GM18519 (cell line): ENCODE measurements around the gene VEGFA.
A peak's percentile ranks its signal among the peaks of the same experiment; 100 is the strongest.

Source experiments
- ATAC-seq: cut with Tn5 transposase; IDR thresholded peaks from one replicate; pipeline ENCODE4 v1.9.1; 2021; ENCODE audit warnings: mild to moderate bottlenecking, moderate library complexity; ENCODE audit not compliant: unreplicated experiment, low FRiP score

VEGFA gene

DNA sequence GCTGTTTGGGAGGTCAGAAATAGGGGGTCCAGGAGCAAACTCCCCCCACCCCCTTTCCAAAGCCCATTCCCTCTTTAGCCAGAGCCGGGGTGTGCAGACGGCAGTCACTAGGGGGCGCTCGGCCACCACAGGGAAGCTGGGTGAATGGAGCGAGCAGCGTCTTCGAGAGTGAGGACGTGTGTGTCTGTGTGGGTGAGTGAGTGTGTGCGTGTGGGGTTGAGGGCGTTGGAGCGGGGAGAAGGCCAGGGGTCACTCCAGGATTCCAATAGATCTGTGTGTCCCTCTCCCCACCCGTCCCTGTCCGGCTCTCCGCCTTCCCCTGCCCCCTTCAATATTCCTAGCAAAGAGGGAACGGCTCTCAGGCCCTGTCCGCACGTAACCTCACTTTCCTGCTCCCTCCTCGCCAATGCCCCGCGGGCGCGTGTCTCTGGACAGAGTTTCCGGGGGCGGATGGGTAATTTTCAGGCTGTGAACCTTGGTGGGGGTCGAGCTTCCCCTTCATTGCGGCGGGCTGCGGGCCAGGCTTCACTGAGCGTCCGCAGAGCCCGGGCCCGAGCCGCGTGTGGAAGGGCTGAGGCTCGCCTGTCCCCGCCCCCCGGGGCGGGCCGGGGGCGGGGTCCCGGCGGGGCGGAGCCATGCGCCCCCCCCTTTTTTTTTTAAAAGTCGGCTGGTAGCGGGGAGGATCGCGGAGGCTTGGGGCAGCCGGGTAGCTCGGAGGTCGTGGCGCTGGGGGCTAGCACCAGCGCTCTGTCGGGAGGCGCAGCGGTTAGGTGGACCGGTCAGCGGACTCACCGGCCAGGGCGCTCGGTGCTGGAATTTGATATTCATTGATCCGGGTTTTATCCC is at the start of gene VEGFA:
TSS of gene VEGFA (plus strand) at position 686 of the 846 bp plus-strand sequence.
- ATAC-seq = no peak

DNA sequence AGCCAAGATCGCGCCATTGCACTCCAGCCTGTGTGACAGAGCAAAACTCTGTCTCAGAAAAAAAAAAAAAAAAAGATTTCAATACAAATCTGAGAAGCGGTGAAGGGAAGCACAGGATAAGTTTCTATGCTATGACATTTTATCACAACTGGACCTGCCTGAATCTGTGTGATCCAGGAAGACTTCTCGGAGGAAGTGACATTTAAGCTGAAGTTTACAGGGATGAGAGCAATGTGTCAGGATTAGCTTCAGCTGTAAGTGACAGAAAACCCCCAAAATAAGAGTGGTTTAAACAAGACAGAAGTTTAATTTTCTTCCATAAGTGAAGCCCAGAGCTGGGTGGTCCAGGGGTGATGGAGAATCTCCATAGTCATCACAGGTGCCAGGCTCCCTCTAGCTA is 49.0 kb upstream of the VEGFA start:
- ATAC-seq = no peak

DNA sequence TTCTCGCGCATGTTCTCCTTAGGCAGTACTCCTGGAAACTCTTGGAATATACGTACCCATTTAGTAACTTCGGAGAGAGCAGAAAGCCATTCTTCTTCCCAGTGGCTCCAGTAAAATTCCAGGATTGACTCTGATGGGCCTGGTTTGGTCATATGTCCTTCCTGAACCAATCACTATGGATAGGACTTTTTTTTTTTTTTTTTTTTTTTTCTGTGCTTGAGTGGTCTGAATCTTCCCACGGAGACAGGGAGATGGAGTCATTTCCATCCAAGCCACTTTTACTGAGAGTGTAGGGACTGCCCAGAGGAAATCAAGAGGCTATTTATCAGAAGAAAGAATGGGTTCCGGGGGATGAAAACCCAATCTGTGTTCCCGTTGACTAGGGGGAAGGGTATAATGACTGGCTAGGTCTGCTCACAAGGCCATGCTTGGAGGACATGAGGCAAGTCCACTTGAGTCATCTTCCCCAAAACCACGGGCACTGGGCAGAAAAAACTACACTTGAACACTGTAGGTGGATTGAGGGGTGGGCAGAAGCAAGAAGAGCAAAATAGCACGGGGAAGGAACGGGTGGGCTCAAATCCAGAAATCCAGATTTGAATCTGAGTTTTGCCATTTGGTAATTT is 47.0 kb upstream of the VEGFA start:
- ATAC-seq = no peak

DNA sequence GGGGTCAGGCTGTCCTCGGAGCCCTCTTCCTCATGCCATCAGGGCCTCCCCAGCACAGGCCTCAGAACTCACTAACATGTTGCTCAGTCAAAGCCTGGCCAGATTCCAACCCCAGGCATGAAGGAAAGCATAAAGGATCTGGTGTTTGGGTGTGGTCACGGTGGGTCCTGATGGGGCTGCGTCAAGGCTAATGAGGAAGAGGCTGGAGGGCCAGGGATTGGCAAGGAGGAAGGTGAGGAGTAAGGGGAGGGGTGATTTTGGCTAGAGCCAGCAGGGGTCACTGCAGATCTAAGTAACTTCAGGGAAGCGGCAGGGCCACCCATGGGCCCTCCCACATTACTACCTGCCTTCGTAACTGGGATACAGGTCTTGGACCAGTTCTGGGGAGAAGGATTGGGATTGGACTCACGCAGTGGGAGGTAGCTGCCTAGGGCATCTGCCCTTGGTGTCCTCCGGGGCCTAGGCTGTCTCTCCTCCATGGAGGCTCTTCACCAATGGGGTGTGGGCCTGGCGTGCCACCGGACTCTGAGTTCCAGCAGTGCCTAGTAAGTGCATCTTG is 46.2 kb upstream of the VEGFA start:
- no peak for ATAC-seq

DNA sequence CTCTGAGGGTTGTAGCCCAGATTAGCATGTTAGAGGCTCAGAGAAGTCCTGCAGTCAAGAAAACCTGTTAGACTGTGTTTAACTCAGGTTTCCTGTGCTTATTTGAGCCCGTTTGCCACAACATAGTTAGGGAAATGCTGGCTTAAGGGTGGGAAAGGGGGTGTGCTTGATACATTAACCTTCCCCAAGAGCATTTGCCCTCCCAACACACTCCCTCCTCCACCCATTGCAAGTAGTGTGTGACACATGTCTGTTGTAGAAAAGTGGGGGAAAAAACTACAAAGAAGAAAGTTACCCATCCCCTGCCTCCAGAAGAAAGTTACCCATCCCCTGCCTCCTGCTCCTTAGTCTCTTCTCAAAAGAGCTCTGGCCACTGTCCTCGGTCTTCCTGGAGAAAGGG is 45.7 kb upstream of the VEGFA start:
- no peak for ATAC-seq

DNA sequence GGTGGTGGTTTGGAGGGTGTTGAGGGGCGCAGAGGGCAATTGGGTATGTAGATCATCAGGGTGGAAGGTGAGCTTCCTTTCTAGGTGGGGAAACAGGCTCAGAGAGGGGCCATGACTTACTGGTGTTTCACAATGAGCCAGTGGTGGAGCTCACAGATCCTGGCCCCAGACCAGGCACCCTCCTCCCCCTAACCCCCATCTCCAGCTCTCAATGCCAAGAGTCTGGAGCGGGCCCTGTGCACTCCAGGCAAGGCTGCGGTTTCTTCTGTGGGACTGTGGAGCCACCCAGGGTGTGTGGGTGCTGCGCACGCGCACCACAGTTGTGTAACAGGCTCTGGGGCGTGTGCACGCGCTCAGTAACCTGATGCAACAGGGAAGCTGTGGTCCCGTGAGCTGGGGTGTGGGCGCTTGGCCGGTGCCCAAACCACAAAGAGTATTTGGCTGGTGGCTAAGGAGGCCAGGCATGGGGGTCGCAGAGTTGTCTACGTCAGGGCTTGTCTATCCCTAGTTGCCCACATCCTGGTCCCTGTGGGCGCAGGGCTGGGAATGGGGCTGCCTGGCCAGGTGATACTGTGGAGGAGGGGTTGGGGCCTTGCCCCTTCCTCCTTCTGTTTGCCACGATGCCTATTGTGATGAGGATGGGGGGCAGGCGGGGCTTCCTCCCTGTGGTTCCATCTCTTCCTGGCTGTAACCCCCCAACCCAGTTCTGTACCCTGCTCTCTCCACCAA is 44.9 kb upstream of the VEGFA start:
- peak; percentile 35 for ATAC-seq

DNA sequence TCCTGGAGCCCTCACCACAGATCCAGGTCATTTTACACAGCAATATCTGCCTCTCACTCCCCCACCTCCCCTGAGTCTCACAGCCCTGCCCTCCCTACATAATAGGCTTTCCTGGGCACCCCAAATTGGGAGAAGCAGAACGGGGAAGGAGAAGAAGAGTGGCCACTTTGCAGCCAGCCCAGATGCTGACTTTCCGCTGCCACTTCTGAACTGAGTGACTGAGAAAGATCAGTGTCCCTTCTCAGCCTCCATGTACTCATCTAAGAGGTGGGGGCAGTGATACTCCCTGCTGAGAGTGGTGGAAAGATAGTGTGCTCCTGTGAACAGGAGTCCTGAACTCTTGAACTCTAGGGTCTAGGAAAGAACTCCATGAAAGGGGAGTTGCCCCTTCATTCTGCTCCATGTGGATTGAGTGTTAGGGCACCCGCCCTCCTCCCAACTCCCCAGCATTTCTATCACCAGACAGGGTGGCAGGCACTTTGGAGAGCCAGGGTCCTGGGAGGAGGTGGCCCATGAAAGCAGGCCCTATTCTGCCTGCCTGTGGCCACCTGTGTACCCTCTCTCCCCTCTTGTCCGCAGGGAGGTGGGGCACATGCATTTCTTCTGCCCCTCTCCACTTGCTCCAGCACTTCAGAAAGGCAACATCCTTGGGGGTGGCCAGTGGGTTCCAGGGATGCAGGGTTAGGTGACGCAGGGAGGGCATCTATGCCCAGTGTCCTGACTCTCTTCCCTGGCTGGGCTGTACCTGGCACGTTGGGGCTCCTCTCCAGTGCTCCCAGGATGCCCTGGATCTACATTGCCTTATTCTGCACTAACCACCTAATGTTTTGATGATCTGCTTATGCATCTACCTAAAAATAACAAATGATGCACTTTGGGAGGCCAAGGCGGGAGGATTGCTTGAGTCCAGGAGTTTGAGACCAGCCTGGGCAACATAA is 44.1 kb upstream of the VEGFA start:
- ATAC-seq = no peak

DNA sequence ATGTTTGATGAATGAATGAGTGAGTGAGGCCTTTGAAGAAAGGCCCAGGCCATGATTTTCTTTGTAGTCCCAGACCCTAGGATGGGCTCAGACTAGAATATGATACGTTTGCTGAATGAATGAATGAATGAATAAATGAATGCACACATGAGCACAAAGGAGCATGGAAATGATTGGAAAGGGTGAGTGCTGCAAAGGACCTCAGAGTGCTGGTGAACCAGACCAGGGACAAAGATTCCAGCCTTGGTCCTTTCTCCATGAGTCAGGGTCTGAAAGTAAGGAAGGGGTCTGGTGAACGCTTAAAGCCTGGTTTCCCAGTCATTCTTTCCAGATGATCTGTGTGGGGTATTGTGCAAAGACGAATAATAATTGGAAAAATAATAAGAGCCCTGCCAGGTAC is 42.4 kb upstream of the VEGFA start:
- ATAC-seq = no peak

DNA sequence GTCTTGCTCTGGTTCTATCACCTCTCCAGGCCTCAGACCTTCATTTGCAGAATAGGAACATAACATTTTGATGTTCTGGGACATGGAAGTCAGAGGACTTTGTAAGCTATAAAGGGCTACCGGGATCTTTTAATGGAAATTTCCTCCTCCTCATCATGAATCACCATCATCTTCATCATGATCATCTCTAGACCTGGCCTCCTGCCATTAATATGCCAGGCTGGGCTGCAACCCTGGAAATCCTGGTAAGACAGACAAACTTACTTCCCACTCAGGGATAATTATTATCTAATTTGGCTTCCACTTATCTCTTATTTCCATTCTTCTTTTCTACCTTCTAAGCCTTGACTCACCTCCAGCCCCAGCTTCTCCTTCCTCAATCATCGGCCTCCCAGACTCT is 41.4 kb upstream of the VEGFA start:
- ATAC-seq = no peak

DNA sequence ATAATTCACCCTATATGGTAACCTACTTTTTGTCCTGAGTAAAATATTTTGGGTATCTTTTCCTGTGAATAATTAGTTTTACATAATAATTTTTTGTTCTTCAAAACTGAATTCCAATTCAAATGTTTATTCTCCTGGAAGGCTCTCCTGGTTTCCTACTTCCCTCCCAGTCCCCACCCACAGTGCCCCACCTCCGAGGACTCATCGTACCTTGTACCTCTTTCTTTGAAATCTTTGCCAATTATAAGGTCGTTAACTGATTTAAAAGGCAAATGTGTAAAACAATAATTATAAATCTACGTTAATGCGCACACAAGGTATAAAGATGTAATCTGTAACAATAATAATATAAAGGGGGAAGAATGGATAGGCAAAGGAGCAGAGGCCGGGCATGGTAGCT is 40.5 kb upstream of the VEGFA start:
- ATAC-seq = no peak

DNA sequence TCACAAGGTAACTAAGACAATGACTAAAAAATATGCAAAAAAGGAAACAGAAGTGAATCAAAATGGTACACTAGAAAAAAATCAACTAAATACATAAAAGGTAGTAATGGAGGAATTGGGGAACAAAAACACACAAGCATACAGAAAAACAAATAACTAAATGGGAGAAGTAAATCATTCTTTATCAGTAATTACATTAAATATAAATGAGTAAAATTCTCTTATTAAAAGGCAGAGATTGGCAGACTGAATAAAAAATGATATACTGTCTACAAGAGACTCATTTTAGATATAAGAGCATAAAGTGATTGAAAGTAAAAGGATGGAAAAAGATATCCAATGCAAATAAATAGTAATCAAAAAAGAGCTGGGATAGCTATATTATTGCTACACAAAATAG is 39.4 kb upstream of the VEGFA start:
- no peak for ATAC-seq

DNA sequence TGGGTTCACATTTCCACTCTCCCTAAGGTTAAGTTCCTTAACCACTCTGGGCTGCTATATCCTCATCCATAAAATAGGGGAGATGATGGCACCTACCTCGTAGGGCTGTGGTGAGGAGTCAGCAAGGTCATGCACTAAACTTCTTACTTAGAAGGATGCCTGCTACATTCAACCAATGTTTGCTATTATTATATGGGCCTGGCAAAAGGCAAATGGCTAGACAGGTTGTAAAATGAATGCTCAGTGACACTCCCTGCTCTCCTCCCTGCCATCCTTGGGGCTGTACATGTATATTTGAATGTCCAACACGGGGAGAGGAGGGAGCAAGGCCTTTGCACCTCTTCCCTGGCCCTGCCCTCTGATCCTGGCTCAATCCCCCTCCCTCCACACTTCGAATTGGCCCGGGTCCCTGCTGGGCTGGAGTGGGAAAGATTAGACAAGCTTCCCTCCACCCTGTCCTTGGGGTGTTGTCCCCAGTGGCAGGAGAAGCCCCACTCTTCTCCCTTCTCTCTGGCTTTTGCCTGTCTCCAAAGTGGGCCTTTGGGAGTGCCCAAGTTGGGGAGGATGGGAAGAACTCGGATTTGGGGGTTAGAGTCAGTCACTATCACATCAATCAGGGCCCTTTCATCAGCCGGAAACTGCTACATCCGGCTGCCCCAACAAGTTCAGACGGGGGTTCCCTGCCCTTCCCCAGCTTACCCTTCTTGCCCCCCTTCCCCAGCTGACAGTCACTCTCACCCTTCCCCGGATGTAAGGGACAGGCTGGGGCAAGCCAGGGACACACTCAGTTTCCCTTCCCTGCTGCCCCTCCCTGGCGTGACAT is 36.3 kb upstream of the VEGFA start:
- no peak for ATAC-seq

DNA sequence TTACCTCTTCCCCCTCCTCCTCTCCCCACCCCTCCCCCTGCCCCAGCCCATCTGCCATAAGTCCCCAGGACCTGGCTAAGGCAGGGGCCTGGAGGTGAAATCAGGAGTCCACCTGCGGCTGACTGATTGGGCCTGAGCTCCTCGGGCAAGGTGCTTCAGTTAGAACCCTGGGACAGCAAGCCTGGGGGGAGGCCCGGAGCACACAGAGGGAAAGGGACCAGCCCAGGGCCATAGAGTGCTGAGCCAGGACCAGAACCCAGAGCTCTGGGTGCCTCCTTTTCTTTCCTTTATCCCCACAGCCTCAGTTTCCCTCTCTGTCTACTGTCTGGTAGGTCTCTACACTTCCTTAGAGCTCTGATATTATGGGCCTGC is 35.7 kb upstream of the VEGFA start:
- no peak for ATAC-seq

DNA sequence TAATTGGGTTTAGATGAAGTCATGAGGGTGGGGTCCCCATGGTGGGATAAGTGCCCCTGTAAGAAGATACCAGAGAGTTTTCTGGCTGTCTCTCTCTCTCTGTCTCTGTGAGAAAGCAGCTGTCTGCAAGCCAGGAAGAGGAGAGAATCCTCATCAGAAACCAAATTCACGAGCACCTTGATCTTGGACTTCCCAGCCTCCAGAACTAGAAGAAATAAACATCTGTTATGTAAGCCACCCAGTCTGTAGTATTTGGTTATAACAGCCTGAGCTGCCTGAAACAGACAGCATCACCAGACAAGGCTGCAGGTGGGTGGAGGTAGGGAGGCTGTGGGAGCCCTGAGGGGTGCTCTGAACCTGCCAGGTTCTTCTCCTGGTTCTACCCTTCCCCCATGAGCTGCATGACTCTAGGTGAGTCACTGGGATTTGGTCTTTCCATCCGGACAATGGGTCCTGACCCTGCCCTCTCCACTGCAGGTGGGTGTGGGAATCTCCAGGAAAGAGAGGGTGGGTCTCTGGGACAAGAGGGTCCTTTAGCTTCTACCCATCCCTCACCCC is 34.3 kb upstream of the VEGFA start:
- no peak for ATAC-seq

DNA sequence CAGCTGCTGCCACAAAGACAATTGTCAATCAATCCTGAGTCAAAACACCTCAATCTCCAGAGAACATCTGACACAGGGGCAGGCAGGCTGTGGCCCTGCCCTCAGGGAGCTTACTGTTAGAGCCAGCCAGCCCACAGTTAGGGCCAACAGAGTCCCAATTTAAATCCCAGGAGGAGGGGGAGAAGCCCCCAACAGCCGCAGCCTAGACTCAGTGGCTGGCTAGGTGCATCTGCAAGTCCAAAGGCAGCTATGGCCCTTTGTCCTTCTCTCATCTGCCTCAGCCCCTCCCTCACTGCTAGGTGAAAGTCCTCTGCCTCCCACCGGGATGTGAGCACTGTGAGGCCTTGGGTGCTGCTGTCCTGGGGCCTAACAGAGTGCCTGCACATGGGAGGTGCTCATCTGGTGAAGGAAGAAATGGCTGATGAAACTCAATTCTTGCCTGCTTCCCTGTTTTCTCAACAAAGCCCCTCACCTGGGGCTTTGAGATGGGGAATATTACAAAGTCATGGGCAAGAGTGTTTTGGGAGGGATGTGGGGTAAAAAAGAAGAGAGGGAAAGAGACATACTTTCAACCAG is 33.7 kb upstream of the VEGFA start:
- ATAC-seq = no peak

DNA sequence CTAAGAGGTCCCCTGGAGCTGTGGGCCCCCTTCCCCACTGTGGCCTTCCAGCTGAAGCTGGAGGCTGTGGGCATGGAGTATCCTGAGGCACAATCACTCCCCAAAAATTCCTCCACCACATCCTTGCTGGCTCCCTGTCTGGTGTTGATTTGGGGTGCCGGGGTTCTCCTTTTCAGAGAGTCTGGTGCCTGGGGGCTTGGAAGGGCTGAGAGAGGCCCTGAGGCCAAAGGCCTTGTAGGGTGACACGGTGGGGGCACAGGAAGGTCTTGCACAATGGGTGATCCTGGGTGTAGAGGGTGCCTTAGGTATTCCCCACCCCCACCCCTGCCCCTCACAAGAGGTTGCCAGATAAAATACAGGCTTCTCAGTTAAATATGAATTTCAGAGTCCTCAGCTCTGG is 33.2 kb upstream of the VEGFA start:
- no peak for ATAC-seq

DNA sequence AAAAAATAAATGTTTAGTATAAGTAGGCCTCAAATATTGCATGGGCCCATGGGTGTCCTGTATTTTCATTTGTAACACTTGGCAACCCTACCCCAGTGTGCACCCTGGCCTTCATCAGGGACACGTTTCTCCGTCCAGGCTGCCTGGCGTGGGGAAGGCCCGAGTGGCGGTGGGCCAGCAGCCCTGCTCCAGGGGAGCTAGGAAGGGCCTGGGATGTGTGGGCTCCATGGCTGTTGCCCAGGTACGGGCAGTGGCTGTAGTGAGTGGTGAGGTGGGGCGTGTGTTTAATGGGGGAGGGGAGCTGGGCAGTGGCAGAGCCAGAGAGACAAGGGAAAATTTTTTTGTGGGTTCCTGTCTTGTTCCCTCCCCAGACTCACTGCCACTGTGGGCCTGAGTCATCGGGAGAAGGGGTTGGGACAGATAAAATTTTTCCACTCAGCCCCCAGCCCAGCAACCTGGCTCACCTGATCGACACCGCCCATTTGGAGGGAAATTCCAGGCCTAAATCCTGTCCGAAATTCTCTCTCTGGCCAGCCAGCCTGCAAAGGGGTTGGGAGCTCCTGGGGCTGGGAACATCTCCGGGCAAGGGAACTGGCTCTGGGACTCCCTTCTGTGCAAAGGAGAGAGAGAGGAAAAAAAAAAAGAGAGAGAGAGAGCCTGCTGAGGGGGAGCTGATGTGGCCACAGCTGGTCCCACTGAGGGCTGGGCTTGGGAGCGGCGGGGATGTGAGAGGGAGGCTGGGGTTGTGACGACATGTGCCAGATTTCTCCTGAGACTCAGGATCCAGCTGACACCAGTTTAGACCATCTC is 32.5 kb upstream of the VEGFA start:
- ATAC-seq = no peak

DNA sequence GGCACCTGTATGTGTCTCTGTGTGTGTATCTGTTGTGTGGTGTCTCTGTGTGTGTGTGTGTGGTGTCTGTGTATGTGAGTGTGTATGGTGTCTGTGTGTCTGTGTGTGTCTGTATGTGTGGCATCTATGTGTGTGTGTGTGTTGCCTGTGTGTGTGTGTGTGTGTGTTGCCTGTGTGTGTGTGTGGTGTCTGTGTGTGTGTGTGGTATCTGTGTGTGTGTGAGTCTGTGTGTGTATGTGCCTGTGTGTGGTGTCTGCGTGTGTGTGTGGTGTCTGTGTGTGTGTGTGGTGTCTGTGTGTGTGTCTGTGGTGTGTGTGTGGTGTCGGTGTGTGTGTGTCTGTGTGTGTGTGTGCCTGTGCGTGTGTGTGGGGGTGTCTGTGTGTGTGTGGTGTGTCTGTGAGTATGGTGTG is 31.7 kb upstream of the VEGFA start:
- ATAC-seq = no peak
